ENCODE data around the gene TMEM219. TPM values are rescaled to one million over a fixed set of nuclear protein-coding genes. Genes with fewer than 3 reads are reported as not detected.

Gene TMEM219
- total and polyA plus RNA-seq, 10 of the 15 experiments (the other 5 are each of a cell fraction or from before 2014, with no cell fraction given) = 33.6 to 74.6 (median 56.5) TPM

- peaks cover 3 to 7% of the 10 kb centered on the region in 2 experiments; a peak in 3 of 4 replicates for H3K27me3 ChIP-seq (replicated peaks in 1 of 2; ENCODE audit: control insufficient read depth in 2 of 2, insufficient read depth in 2 of 2, low read length in 1 of 2)
- no peaks in the 10 kb centered on the region for H3K79me2 ChIP-seq (ENCODE audit: control insufficient read depth, insufficient read depth, low read length)
- ChIA-PET RAD21 (ENCODE audit: unreplicated experiment) (interaction anchor here (0.6 kb wide), 1 partner anchor 315 kb away, joined by 3 read pairs; no protein-coding TSS in a partner anchor), CTCF (no interaction called here), SMC1A (ENCODE audit: uncharacterized antibody, unreplicated experiment) (no interaction called here), POLR2A (interaction anchor here (0.6 kb wide), 1 partner anchor 18 kb away, joined by 3 read pairs; no protein-coding TSS in a partner anchor)
- ATAC-seq (peak; percentile 34), DNase-seq (ENCODE audit: low read depth, low spot score) (no peak), FAIRE-seq (no peak)
- peak overlapping the region; percentile 42 for H3K4me2 ChIP-seq (ENCODE audit: control insufficient read depth, insufficient read depth)
- H3K4me3 ChIP-seq = 0 out of 2 replicates have a peak overlapping the region, but pooled peaks have one; percentile 32
- no peaks in the 10 kb centered on the region for H3K4me1 ChIP-seq (ENCODE audit: control insufficient read depth, insufficient read depth, low read length)
- intact Hi-C loops (cut with micrococcal nuclease; ENCODE audit: unreplicated experiment) (no loop called here), in situ Hi-C loops (cut with MboI) (loop anchor here (25.0 kb wide), 1 partner anchor 898 kb away; no protein-coding TSS in a partner anchor)
- WGBS (ENCODE audit: insufficient coverage, insufficient replicate concordance, low lambda C conversion rate, missing lambda C conversion rate) = 43% methylated on average over 30 of the region's 34 CpGs
- TF ChIP-seq MYC (IDR thresholded peaks at IDR 0.05; ENCODE audit: insufficient read depth, insufficient read length, insufficient replicate concordance, low read length, severe bottlenecking) (no peak), TAF1 (IDR thresholded peaks at IDR 0.05; ENCODE audit: borderline replicate concordance, low read depth, low read length) (no peak), E2F8 (IDR thresholded peaks at IDR 0.05; ENCODE audit: low read depth, partially characterized antibody) (no peak), SREBF1 (IDR thresholded peaks at IDR 0.05; ENCODE audit: low read length) (no peak), IKZF2 (IDR thresholded peaks at IDR 0.05) (no peak), RAD51 (IDR thresholded peaks at IDR 0.05) (no peak), TCF12 (IDR thresholded peaks at IDR 0.05; ENCODE audit: low read depth, low read length) (no peak)
- H3K9me3 ChIP-seq (replicated peaks; ENCODE audit: control insufficient read depth, insufficient read depth, low read length) = no peaks in the 10 kb centered on the region
- no TSS peak for BruUV-seq (replicated peaks)
- H3K9ac ChIP-seq (ENCODE audit: control insufficient read depth, insufficient read depth, low read length) = no peak overlapping the region
- H3K27ac ChIP-seq (ENCODE audit: control insufficient read depth, insufficient read depth) = no peak overlapping the region
- H4K20me1 ChIP-seq (ENCODE audit: control insufficient read depth, insufficient read depth) = no peaks in the 10 kb centered on the region
- H2AFZ ChIP-seq (ENCODE audit: control insufficient read depth, low read depth, low read length) = no peak overlapping the region
- no peaks in the 10 kb centered on the region; a peak in 1 of 4 replicates for H3K36me3 ChIP-seq (ENCODE audit: control insufficient read depth in 2 of 2, insufficient read depth in 2 of 2, low read length in 1 of 2)
Observed at GRCh38 chr16:30009990-30010843, 48.3 kb downstream of the TMEM219 start.

All from GM12878 (cell line).